HEK293 (cell line): ENCODE data around the gene FSD1.

Experiments
- CTCF ChIA-PET: fragments of 350-600 bp; formaldehyde crosslinking; extraction: SDS; loops from one replicate; lab custom pipeline; 2021; ENCODE audit warnings: antibody characterized with exemption; lab: Yijun Ruan, JAX
- POLR2A ChIA-PET: fragments of 300-600 bp; formaldehyde crosslinking; extraction: SDS; loops from one replicate; lab custom pipeline; 2020; ENCODE audit warnings: antibody characterized with exemption, inconsistent platforms; lab: Yijun Ruan, JAX
- H3K27ac ChIP-seq: fragments of 200-500 bp; sonication (Bioruptor generic); 2 replicates; pipeline ENCODE4 v1.5.1; 2014; ENCODE audit warnings: low read depth, low read length, control low read depth, inconsistent platforms; ENCODE audit errors: extremely low read depth
- H3K36me3 ChIP-seq, 2 experiments: fragments of 200-500 bp in 1 of 2; sonication (Bioruptor generic) in 1 of 2; 1 replicate in 1 of 2; 2 replicates in 1 of 2; pipeline ENCODE4 v1.5.1; 2014 to 2017; ENCODE audit warnings: inconsistent platforms in 2 of 2, low read length in 2 of 2; ENCODE audit not compliant: control insufficient read depth in 2 of 2, insufficient read depth in 1 of 2
- H3K4me1 ChIP-seq: fragments of 200-500 bp; sonication (Bioruptor generic); 2 replicates; pipeline ENCODE4 v1.5.1; 2014; ENCODE audit warnings: mild to moderate bottlenecking, low read length, inconsistent platforms; ENCODE audit not compliant: control insufficient read depth, insufficient read depth
- H3K4me3 ChIP-seq: 2 replicates; pipeline ENCODE4 v1.5.1; 2011; ENCODE audit warnings: low read depth, mild to moderate bottlenecking, control low read depth, low read length, moderate library complexity
- H3K9me3 ChIP-seq: fragments of 200-500 bp; sonication (Bioruptor generic); 2 replicates; pipeline ENCODE4 v1.5.1; 2014; ENCODE audit warnings: low read depth, low read length, inconsistent platforms; ENCODE audit not compliant: control insufficient read depth, insufficient read depth
- BCL11B ChIP-seq: fragments of 450-650 bp; formaldehyde crosslinking; IDR thresholded peaks from 2 replicates; pipeline ENCODE4 v1.5.1; 2016; ENCODE audit warnings: low read depth, missing biosample characterization, missing genetic modification characterization
- GLIS1 ChIP-seq: fragments of 450-650 bp; formaldehyde crosslinking; IDR thresholded peaks from 2 replicates; pipeline ENCODE4 v1.5.1; 2016; ENCODE audit warnings: missing biosample characterization, missing genetic modification characterization
- GLIS2 ChIP-seq: fragments of 450-650 bp; formaldehyde crosslinking; IDR thresholded peaks from 2 replicates; pipeline ENCODE4 v1.5.1; 2016; ENCODE audit warnings: missing biosample characterization, missing genetic modification characterization
- HOXA7 ChIP-seq: sonication (generic); formaldehyde crosslinking; IDR thresholded peaks from 2 replicates; pipeline ENCODE4 v1.8.1; 2022; ENCODE audit warnings: missing genetic modification reagents, borderline replicate concordance
- OSR2 ChIP-seq: fragments of 450-650 bp; formaldehyde crosslinking; IDR thresholded peaks from 2 replicates; pipeline ENCODE4 v1.5.1; 2016; ENCODE audit warnings: missing biosample characterization, missing genetic modification characterization
- SP7 ChIP-seq: fragments of 450-650 bp; formaldehyde crosslinking; IDR thresholded peaks from 2 replicates; pipeline ENCODE4 v1.5.1; 2016; ENCODE audit warnings: missing biosample characterization, missing genetic modification characterization
- TCF7L2 ChIP-seq: IDR thresholded peaks from 2 replicates; pipeline ENCODE4 v1.6.1; 2011; ENCODE audit warnings: low read depth, mild to moderate bottlenecking, inconsistent platforms, low read length, moderate library complexity, borderline replicate concordance
- ZBTB8A ChIP-seq: fragments of 450-650 bp; formaldehyde crosslinking; IDR thresholded peaks from 2 replicates; pipeline ENCODE4 v1.5.1; 2016; ENCODE audit warnings: missing biosample characterization, missing genetic modification characterization
- ZEB2 ChIP-seq: fragments of 450-650 bp; formaldehyde crosslinking; IDR thresholded peaks from 2 replicates; pipeline ENCODE4 v1.5.1; 2016; ENCODE audit warnings: missing biosample characterization, missing genetic modification characterization
- ZFP41 ChIP-seq: fragments of 450-650 bp; formaldehyde crosslinking; IDR thresholded peaks from 2 replicates; pipeline ENCODE4 v1.5.1; 2016; ENCODE audit warnings: missing biosample characterization, missing genetic modification characterization, borderline replicate concordance
- ZNF202 ChIP-seq: fragments of 450-650 bp; formaldehyde crosslinking; IDR thresholded peaks from 2 replicates; pipeline ENCODE4 v1.5.1; 2016; ENCODE audit warnings: missing biosample characterization, missing genetic modification characterization, borderline replicate concordance
- ZNF211 ChIP-seq: fragments of 450-650 bp; formaldehyde crosslinking; IDR thresholded peaks from 2 replicates; pipeline ENCODE4 v1.5.1; 2016; ENCODE audit warnings: low read depth, missing biosample characterization, missing genetic modification characterization
- ZNF221 ChIP-seq: fragments of 450-650 bp; formaldehyde crosslinking; IDR thresholded peaks from 2 replicates; pipeline ENCODE4 v1.5.1; 2017; ENCODE audit warnings: missing biosample characterization, missing genetic modification characterization, borderline replicate concordance
- ZNF248 ChIP-seq: fragments of 450-650 bp; formaldehyde crosslinking; IDR thresholded peaks from 2 replicates; pipeline ENCODE4 v1.5.1; 2017; ENCODE audit warnings: missing biosample characterization, missing genetic modification characterization
- ZNF292 ChIP-seq: fragments of 450-650 bp; formaldehyde crosslinking; IDR thresholded peaks from 2 replicates; pipeline ENCODE4 v1.5.1; 2016; ENCODE audit warnings: low read depth, missing biosample characterization, missing genetic modification characterization, borderline replicate concordance
- ZNF302 ChIP-seq: fragments of 450-650 bp; formaldehyde crosslinking; IDR thresholded peaks from 2 replicates; pipeline ENCODE4 v1.5.1; 2016; ENCODE audit warnings: missing biosample characterization, missing genetic modification characterization, low read depth
- ZNF311 ChIP-seq: fragments of 450-650 bp; formaldehyde crosslinking; IDR thresholded peaks from 2 replicates; pipeline ENCODE4 v1.5.1; 2017; ENCODE audit warnings: missing biosample characterization, missing genetic modification characterization, borderline replicate concordance
- ZNF366 ChIP-seq: fragments of 450-650 bp; formaldehyde crosslinking; conservative IDR thresholded peaks from 2 replicates; pipeline ENCODE4 v1.5.1; 2016; ENCODE audit warnings: missing biosample characterization, missing genetic modification characterization
- ZNF391 ChIP-seq: fragments of 450-650 bp; formaldehyde crosslinking; IDR thresholded peaks from 2 replicates; pipeline ENCODE4 v1.5.1; 2016; ENCODE audit warnings: low read depth, missing biosample characterization, missing genetic modification characterization, borderline replicate concordance
- ZNF394 ChIP-seq: fragments of 450-650 bp; formaldehyde crosslinking; IDR thresholded peaks from 2 replicates; pipeline ENCODE4 v1.5.1; 2016; ENCODE audit warnings: missing biosample characterization, missing genetic modification characterization, mild to moderate bottlenecking, moderate library complexity, borderline replicate concordance
- ZNF423 ChIP-seq: fragments of 450-650 bp; formaldehyde crosslinking; IDR thresholded peaks from 2 replicates; pipeline ENCODE4 v1.5.1; 2016; ENCODE audit warnings: missing biosample characterization, missing genetic modification characterization
- ZNF426 ChIP-seq: fragments of 450-650 bp; formaldehyde crosslinking; IDR thresholded peaks from 2 replicates; pipeline ENCODE4 v1.5.1; 2017; ENCODE audit warnings: missing biosample characterization, missing genetic modification characterization, mild to moderate bottlenecking, inconsistent platforms, moderate library complexity
- ZNF600 ChIP-seq: fragments of 450-650 bp; formaldehyde crosslinking; IDR thresholded peaks from 2 replicates; pipeline ENCODE4 v1.5.1; 2016; ENCODE audit warnings: missing biosample characterization, missing genetic modification characterization
- ZNF776 ChIP-seq: fragments of 450-650 bp; formaldehyde crosslinking; IDR thresholded peaks from 2 replicates; pipeline ENCODE4 v1.5.0; 2017; ENCODE audit warnings: missing biosample characterization, missing genetic modification characterization, borderline replicate concordance
- TF ChIP-seq, protein P1 (sequence below): fragments of 450-650 bp; formaldehyde crosslinking; IDR thresholded peaks from 2 replicates; pipeline ENCODE4 v1.5.1; 2016; ENCODE audit warnings: missing biosample characterization, missing genetic modification characterization, low read depth
- TF ChIP-seq, protein P2 (sequence below): fragments of 450-650 bp; formaldehyde crosslinking; IDR thresholded peaks from 2 replicates; pipeline ENCODE4 v1.5.1; 2016; ENCODE audit warnings: missing biosample characterization, missing genetic modification characterization

The FSD1 gene

DNA sequence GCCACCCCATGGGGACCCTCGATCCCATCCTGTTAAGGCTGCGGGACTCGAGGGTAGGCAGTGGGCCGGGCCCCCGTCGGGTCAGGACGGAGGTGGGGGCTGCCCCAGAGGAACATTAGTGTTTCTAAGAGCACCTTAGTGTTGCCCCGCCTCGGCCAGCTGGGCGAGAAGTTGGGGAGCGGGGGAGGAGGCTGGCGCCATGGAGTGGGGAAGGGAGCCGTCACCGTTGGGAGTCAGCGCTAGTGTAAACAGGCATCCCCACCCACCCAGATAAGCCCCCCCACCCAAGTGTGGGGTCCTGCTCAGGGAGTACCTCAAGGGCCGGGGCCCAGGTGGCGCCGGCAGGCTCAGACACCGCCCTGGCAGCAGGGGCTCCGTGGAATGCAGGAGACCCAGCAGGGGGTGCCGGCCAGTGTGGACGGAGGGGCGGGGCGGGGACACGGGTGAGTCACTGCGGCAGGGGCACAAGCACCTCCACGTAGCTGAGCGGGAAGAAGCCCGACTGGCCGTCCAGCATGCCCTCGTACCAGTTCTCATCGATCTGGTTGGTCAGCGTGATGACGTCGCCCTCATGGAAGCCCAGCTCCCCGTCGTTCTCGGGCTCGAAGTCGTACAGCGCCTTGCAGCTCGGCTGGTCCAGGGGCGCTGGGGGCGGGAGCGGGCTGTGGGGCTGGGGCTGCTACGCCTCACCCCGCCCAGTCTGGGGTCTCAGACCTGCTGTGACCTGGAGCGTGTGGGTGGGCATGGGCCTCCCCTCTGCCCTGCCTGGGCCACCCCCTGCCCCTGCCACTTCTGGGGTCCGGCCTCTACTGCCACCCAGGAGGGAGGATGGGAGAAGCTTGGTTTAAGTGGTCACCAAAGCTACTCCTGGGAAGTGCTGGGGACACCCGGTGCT, 57.0 kb downstream of the FSD1 start:
- Histone ChIP-seq H3K36me3 (peaks cover 9 to 77% of the 10 kb centered on the region in 2 experiments; a peak in 2 of 3 replicates), H3K27ac (0 out of 2 replicates have a peak overlapping the region, but pooled peaks have one; percentile 11), H3K4me3 (no peak overlapping the region), H3K9me3 (no peaks in the 10 kb centered on the region), H3K4me1 (no peaks in the 10 kb centered on the region)
- TF ChIP-seq ZNF391 (tag by site-specific recombination) (no peak), ZNF394 (peak; percentile 75; the same call in 1 of the 2 replicates), ZNF600 (tag by site-specific recombination) (0 out of 2 replicates have a peak, but pooled peaks have one; percentile 9), ZNF292 (no peak), GLIS2 (tag by site-specific recombination) (0 out of 2 replicates have a peak, but pooled peaks have one; percentile 36), HOXA7 (CRISPR knock-in tag) (no peak), ZNF423 (0 out of 2 replicates have a peak, but pooled peaks have one; percentile 20)
- TF ChIP-seq, protein P1, sequence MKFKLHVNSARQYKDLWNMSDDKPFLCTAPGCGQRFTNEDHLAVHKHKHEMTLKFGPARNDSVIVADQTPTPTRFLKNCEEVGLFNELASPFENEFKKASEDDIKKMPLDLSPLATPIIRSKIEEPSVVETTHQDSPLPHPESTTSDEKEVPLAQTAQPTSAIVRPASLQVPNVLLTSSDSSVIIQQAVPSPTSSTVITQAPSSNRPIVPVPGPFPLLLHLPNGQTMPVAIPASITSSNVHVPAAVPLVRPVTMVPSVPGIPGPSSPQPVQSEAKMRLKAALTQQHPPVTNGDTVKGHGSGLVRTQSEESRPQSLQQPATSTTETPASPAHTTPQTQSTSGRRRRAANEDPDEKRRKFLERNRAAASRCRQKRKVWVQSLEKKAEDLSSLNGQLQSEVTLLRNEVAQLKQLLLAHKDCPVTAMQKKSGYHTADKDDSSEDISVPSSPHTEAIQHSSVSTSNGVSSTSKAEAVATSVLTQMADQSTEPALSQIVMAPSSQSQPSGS (tag by site-specific recombination) = 0 out of 2 replicates have a peak, but pooled peaks have one; percentile 6
- POLR2A ChIA-PET = interaction anchor here (1.8 kb wide), 1 partner anchor 19 kb away, joined by 5 read pairs; no protein-coding TSS in a partner anchor
- CTCF ChIA-PET = interaction anchor here (0.7 to 2.7 kb wide), 6 partner anchors 8 to 94 kb away, joined by 3 to 17 read pairs (median 8); partner anchors contain the start of gene SH3GL1

- Histone ChIP-seq H3K27ac (no peak overlapping the region), H3K9me3 (no peaks in the 10 kb centered on the region), H3K4me3 (no peak overlapping the region), H3K4me1 (no peaks in the 10 kb centered on the region), H3K36me3 (peaks cover 9 to 83% of the 10 kb centered on the region in 2 experiments; a peak in 2 of 3 replicates)
- POLR2A ChIA-PET = interaction anchor here (1.2 to 3.6 kb wide), 5 partner anchors 13 to 95 kb away, joined by 3 to 15 read pairs (median 5); partner anchors contain the start of gene MPND
- CTCF ChIA-PET = interaction anchor here (0.6 to 2.7 kb wide), 5 partner anchors 9 to 428 kb away, joined by 3 to 17 read pairs (median 11); partner anchors contain the start of gene SH3GL1
- TF ChIP-seq OSR2 (tag by site-specific recombination) (no peak), ZFP41 (tag by site-specific recombination) (no peak), ZBTB8A (tag by site-specific recombination) (0 out of 2 replicates have a peak, but pooled peaks have one; percentile 6), ZNF211 (no peak), ZNF311 (tag by site-specific recombination) (no peak), ZNF302 (tag by site-specific recombination) (no peak), BCL11B (tag by site-specific recombination) (peak; percentile 37; the same call in 1 of the 2 replicates), ZNF202 (tag by site-specific recombination) (no peak), ZEB2 (tag by site-specific recombination) (no peak), ZNF394 (0 out of 2 replicates have a peak, but pooled peaks have one; percentile 2), GLIS1 (tag by site-specific recombination) (no peak), ZNF221 (no peak), TCF7L2 (no peak), ZNF248 (tag by site-specific recombination) (no peak), ZNF776 (no peak), ZNF366 (tag by site-specific recombination) (no peak), SP7 (no peak), ZNF426 (tag by site-specific recombination) (no peak)
- TF ChIP-seq, protein P1 (tag by site-specific recombination) = no peak
- TF ChIP-seq, protein P2, sequence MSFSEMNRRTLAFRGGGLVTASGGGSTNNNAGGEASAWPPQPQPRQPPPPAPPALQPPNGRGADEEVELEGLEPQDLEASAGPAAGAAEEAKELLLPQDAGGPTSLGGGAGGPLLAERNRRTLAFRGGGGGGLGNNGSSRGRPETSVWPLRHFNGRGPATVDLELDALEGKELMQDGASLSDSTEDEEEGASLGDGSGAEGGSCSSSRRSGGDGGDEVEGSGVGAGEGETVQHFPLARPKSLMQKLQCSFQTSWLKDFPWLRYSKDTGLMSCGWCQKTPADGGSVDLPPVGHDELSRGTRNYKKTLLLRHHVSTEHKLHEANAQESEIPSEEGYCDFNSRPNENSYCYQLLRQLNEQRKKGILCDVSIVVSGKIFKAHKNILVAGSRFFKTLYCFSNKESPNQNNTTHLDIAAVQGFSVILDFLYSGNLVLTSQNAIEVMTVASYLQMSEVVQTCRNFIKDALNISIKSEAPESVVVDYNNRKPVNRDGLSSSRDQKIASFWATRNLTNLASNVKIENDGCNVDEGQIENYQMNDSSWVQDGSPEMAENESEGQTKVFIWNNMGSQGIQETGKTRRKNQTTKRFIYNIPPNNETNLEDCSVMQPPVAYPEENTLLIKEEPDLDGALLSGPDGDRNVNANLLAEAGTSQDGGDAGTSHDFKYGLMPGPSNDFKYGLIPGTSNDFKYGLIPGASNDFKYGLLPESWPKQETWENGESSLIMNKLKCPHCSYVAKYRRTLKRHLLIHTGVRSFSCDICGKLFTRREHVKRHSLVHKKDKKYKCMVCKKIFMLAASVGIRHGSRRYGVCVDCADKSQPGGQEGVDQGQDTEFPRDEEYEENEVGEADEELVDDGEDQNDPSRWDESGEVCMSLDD (tag by site-specific recombination) = no peak
These were observed 57.9 kb downstream of the FSD1 start for GRCh38 chr19:4362101-4362828.
